ENCODE data around the gene MEOX1. TPM values are rescaled to one million over a fixed set of nuclear protein-coding genes. Genes with fewer than 3 reads are reported as not detected.

The MEOX1 gene
- total RNA-seq, 2 experiments from 2014 or later: 0.41 to 0.50 TPM

DNA sequence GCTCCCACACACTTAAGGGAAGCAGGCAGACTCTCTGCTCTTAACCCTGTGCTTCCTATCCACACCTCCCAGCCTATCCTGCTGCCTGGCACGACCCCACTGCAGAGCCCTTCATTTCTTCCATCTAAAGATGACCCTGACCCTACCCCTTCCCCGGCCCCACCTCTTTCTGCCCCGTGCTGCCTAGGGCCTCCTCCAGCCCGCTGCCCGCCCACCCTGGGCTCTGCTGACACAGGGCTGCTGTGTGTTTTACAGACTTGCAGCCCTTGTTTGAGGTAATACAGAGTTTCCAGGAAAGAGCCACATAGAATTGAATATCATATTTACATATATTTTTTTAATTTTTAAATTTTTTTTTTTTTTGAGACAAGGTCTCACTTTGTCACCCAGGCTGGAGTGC is 42.0 kb downstream of the MEOX1 start:
- ChIA-PET POLR2A (no interaction called here), CTCF (no interaction called here)
- no peak overlapping the region for H3K27ac ChIP-seq (ENCODE audit: low read depth in 1 of 2, low read length in 2 of 2)
- Mint-ChIP-seq H3K4me3 (no peak overlapping the region), H3K27ac (no peak overlapping the region), H3K36me3 (ENCODE audit: low read depth) (no peaks in the 10 kb centered on the region), H3K4me1 (ENCODE audit: low read depth) (no peaks in the 10 kb centered on the region), H3K27me3 (peaks cover 11% of the 10 kb centered on the region), H3K9me3 (no peaks in the 10 kb centered on the region)
- no peaks in the 10 kb centered on the region for H3K36me3 ChIP-seq (ENCODE audit: insufficient read depth, low read length)
- peaks cover 0 to 4% of the 10 kb centered on the region in 2 experiments for H3K9me3 ChIP-seq (ENCODE audit: control insufficient read depth in 1 of 2, insufficient read depth in 1 of 2, low read length in 2 of 2)
- no peaks in the 10 kb centered on the region for H3K4me1 ChIP-seq (ENCODE audit: insufficient read depth, low read length)
- H3K27me3 ChIP-seq (ENCODE audit: control insufficient read depth in 1 of 2, insufficient read depth in 2 of 2, low read length in 2 of 2): peaks cover 0 to 3% of the 10 kb centered on the region in 2 experiments
- no peak for DNase-seq
- no peak for ATAC-seq (ENCODE audit: poor library complexity)
- TF ChIP-seq, protein P1, sequence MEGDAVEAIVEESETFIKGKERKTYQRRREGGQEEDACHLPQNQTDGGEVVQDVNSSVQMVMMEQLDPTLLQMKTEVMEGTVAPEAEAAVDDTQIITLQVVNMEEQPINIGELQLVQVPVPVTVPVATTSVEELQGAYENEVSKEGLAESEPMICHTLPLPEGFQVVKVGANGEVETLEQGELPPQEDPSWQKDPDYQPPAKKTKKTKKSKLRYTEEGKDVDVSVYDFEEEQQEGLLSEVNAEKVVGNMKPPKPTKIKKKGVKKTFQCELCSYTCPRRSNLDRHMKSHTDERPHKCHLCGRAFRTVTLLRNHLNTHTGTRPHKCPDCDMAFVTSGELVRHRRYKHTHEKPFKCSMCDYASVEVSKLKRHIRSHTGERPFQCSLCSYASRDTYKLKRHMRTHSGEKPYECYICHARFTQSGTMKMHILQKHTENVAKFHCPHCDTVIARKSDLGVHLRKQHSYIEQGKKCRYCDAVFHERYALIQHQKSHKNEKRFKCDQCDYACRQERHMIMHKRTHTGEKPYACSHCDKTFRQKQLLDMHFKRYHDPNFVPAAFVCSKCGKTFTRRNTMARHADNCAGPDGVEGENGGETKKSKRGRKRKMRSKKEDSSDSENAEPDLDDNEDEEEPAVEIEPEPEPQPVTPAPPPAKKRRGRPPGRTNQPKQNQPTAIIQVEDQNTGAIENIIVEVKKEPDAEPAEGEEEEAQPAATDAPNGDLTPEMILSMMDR (IDR thresholded peaks at IDR 0.05): no peak
- intact Hi-C loops (cut with DNase I, micrococcal nuclease): no loop called here
- H3K4me3 ChIP-seq (ENCODE audit: low read length): no peak overlapping the region

DNA sequence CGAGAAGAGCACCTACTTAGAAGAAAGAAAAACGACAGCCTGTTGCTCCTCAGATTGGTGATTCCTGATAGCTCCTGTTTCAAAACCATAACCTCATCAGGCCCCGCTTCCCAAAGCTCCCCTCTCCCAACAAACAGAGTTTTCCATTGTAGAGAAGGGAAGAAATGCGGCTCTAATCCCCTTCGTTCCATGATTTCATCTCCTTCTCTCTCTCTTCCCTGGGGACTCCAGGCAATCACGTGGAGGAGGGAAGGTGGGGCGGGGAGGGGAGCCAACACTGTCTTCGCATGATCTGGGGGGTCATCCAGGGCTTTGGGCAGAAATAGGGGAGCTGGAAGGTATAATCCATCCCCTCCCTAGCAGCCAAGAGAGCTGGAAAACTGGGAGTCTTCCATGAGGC is 43.4 kb downstream of the MEOX1 start:
- CTCF ChIA-PET: no interaction called here
- Histone ChIP-seq H3K9me3 (ENCODE audit: control insufficient read depth in 1 of 2, insufficient read depth in 1 of 2, low read length in 2 of 2) (peaks cover 0 to 4% of the 10 kb centered on the region in 2 experiments), H3K27me3 (ENCODE audit: control insufficient read depth in 1 of 2, insufficient read depth in 2 of 2, low read length in 2 of 2) (peaks cover 0 to 3% of the 10 kb centered on the region in 2 experiments), H3K4me3 (ENCODE audit: low read length) (no peak overlapping the region), H3K4me1 (ENCODE audit: insufficient read depth, low read length) (no peaks in the 10 kb centered on the region), H3K27ac (ENCODE audit: low read depth in 1 of 2, low read length in 2 of 2) (no peak overlapping the region), H3K36me3 (ENCODE audit: insufficient read depth, low read length) (no peaks in the 10 kb centered on the region)
- Mint-ChIP-seq H3K4me1 (ENCODE audit: low read depth) (no peaks in the 10 kb centered on the region), H3K9me3 (no peaks in the 10 kb centered on the region), H3K4me3 (no peak overlapping the region), H3K27me3 (peaks cover 5% of the 10 kb centered on the region), H3K36me3 (ENCODE audit: low read depth) (no peaks in the 10 kb centered on the region), H3K27ac (no peak overlapping the region)
- POLR2A ChIA-PET: no interaction called here
- DNase-seq (no peak), ATAC-seq (ENCODE audit: poor library complexity) (no peak)
- intact Hi-C loops (cut with DNase I, micrococcal nuclease): no loop called here
- TF ChIP-seq, protein P1 (IDR thresholded peaks at IDR 0.05): no peak

DNA sequence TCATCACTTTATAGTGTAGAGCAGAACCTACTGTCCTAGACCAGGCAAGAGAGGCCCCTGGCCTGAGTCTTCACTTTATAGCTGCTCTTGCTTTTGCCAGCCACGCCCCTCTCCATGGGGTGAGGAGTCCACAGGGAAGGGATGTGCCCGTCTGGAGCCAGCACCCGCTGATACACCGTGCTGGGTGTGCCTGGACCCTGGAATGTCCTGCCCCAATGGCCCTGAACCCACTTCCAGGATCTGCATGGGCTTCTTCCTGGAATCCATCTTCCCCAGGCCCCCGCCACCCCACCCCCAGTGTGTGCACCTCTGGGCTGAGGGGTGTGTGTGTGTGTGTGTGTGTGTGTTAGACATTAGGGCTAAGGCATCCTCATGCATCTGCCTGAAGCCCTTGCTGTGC is 44.9 kb downstream of the MEOX1 start:
- H3K36me3 ChIP-seq (ENCODE audit: insufficient read depth, low read length): no peaks in the 10 kb centered on the region
- no peak for ATAC-seq (ENCODE audit: poor library complexity)
- no peak for DNase-seq
- Mint-ChIP-seq H3K4me1 (ENCODE audit: low read depth) (no peaks in the 10 kb centered on the region), H3K36me3 (ENCODE audit: low read depth) (no peaks in the 10 kb centered on the region), H3K27ac (no peak overlapping the region), H3K27me3 (no peaks in the 10 kb centered on the region), H3K4me3 (no peak overlapping the region), H3K9me3 (no peaks in the 10 kb centered on the region)
- CTCF ChIA-PET: no interaction called here
- H3K27ac ChIP-seq (ENCODE audit: low read depth in 1 of 2, low read length in 2 of 2): no peak overlapping the region
- intact Hi-C loops (cut with DNase I, micrococcal nuclease): no loop called here
- POLR2A ChIA-PET: no interaction called here
- TF ChIP-seq, protein P1 (IDR thresholded peaks at IDR 0.05): no peak
- peaks cover 0 to 4% of the 10 kb centered on the region in 2 experiments for H3K9me3 ChIP-seq (ENCODE audit: control insufficient read depth in 1 of 2, insufficient read depth in 1 of 2, low read length in 2 of 2)
- H3K4me3 ChIP-seq (ENCODE audit: low read length): no peak overlapping the region
- H3K4me1 ChIP-seq (ENCODE audit: insufficient read depth, low read length): no peaks in the 10 kb centered on the region
- H3K27me3 ChIP-seq (ENCODE audit: control insufficient read depth in 1 of 2, insufficient read depth in 2 of 2, low read length in 2 of 2): no peaks in the 10 kb centered on the region
